HG02763 (cell line): ENCODE measurements around the gene ZNF625.
"Not testable (repeated sequence)": the region's sequence is repeated elsewhere in the genome, so short reads cannot be mapped to it uniquely, and the experiment has no call there.

Source experiments
- ATAC-seq: cut with Tn5 transposase; IDR thresholded peaks from one replicate; pipeline ENCODE4 v1.9.1; 2021; ENCODE audit warnings: mild to moderate bottlenecking, moderate library complexity; ENCODE audit not compliant: unreplicated experiment

ZNF625 gene

GRCh38 chr19:12139269-12139668, 17.3 kb downstream of the ZNF625 start:
- no peak for ATAC-seq

DNA sequence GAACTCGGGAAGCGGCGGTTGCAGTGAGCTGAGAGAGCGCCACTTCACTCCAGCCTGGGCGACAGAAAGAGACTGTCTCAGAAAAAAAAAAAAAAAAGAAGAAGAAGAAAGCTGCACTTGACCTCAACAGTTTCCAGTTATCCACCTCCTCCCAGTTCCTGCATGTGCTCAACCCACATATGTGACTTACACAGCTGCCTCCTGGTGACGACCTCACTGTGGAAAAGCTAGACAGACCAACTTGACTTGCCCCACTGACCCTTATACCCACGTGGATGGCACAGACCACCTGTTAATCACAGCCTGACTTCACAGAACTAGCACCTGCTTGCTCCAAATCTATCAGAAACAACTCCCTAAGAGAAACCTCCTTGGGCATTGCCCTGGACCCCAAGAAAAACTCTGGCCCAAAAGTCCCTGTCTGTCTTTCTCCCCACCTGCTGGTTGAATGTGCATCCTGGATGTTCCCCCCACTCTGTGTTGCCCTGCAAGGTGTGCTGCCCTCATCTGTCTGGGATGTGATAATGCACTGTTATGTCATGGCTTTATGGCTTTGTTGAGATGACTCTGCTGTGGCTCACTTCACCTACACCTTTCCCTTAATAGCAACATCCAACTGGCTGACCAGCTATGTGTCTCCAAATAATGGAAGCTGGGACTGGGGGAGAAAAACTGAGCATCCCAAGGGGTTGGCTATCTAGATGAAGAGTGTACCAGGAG, 19.2 kb downstream of the ZNF625 start:
- ATAC-seq, result no peak

GRCh38 chr19:12133069-12133468, 23.5 kb downstream of the ZNF625 start:
- ATAC-seq, result no peak

- no peak for ATAC-seq
Measured at GRCh38 chr19:12126707-12127106, 29.8 kb downstream of the ZNF625 start.

DNA sequence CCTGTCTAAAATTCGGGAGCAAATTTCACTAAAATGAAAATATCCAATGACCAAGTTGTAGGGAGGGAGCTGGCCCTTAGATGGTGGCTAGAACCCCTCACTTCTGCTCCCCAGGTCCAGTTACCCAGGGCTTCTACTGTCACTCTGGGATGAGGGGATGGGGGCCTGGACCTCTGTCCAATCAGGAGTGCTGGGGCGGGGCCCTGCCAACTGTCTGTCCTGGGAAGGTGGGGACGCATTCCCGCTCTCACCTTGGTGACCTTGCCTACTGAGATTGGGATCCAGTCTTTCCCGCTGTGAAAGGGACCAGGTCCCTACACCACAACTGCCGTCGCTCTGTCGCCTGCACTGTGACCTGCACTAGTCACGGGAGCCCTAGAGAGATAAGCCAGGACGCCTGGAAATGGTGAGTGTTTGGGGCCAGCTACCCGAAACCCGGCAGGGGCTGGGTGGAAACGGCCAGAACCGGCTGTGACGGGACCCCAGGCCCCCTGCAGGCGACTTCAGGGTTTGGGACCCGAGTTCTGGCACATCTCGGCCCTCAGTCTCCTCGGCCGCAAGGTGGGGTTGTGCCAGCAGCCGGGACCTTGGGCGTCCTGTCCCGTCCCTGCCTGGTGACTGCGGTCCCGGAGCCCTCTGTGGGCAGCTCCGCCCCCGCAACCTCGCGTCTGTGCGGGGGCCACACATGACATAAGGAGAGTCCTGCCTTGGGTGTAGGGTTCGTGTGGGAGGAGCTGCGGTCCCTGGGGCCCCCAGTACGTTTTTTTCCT, 39.1 kb downstream of the ZNF625 start:
- no peak for ATAC-seq

- ATAC-seq, result no peak
Measured at GRCh38 chr19:12113121-12113520, 43.4 kb downstream of the ZNF625 start.

- no peak for ATAC-seq
Measured at GRCh38 chr19:12112701-12113100, 43.8 kb downstream of the ZNF625 start.

DNA sequence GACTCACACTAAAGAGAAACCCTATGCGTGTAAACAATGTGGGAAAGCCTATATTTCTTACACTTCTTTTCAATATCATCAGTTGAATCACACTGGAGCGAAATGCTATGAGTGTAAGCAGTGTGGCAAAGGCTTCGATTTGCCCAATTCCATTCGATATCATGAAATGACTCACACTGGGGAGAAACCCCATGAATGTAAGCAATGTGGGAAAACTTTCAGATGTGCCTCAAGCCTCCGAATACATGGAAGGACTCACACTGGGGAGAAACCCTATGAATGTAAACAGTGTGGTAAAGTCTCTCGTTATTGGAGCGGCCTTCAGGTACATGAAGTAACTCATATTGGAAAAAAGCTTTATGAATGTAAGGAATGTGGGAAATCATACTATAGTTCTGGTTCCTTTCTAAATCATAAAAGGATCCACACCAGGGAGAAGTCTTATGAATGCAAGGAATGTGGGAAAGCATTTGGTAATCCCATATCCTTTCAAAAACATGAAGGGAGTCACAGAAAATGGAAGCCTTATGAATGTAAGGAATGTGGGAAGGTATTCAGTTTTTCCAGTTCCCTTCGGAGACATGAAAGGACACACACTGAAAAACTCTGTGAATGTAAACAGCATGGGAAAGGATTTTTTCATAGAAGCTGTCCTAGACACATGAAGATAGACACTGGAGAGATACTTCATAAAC, 44.4 kb downstream of the ZNF625 start:
- no peak for ATAC-seq

- ATAC-seq, result no peak
Measured at GRCh38 chr19:12111176-12111575, 45.4 kb downstream of the ZNF625 start.

DNA sequence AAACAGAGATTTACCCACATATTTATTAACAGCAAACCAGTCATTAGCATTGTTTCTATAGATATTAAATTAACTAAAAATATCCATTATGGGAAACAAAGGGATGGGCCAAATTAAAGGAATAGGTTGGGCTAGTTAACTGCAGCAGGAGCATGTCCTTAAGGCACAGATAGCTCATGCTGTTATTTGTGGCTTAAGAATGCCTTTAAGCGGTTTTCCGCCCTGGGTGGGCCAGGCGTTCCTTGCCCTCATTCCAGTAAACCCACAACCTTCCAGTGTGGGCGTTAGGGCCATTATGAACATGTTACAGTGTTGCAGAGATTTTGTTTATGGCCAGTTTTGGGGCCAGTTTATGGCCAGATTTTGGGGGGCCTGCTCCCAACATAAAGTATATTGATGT, 52.6 kb downstream of the ZNF625 start:
- not testable (repeated sequence) for ATAC-seq

GRCh38 chr19:12098040-12098439, 58.5 kb downstream of the ZNF625 start:
- no peak for ATAC-seq

- no peak for ATAC-seq
Measured at GRCh38 chr19:12095111-12095790, 61.3 kb downstream of the ZNF625 start.
